GM12872 (cell line): ENCODE measurements around the gene BPGM.

Source experiments
- CTCF ChIP-seq: IDR thresholded peaks from 3 replicates; pipeline ENCODE4 v1.5.1; 2011; ENCODE audit warnings: low read depth, mild to moderate bottlenecking, low read length, moderate library complexity; ENCODE audit not compliant: insufficient read depth

BPGM gene

GRCh38 chr7:134646425-134647305 lies at the start of gene BPGM:
TSS of gene BPGM (plus strand) at chr7:134646853. CDS start at chr7:134661508, 14,655 bp downstream.
- peak; percentile 60 for TF ChIP-seq CTCF

GRCh38 chr7:134599371-134599770 lies 47.3 kb upstream of the BPGM start:
- TF ChIP-seq CTCF, result no peak

- TF ChIP-seq CTCF, result no peak
These were observed 45.2 kb upstream of the BPGM start for GRCh38 chr7:134601459-134601858.

GRCh38 chr7:134602881-134603451 lies 43.7 kb upstream of the BPGM start:
- TF ChIP-seq CTCF, result no peak

GRCh38 chr7:134605978-134606923 lies 40.4 kb upstream of the BPGM start:
- TF ChIP-seq CTCF, result peak; percentile 81

GRCh38 chr7:134611611-134612151 lies 35.0 kb upstream of the BPGM start:
- TF ChIP-seq CTCF, result no peak

- no peak for TF ChIP-seq CTCF
These were observed 34.5 kb upstream of the BPGM start for GRCh38 chr7:134612197-134612596.
